ENCODE data around the gene E2F4. TPM values are rescaled to one million over a fixed set of nuclear protein-coding genes. Genes with fewer than 3 reads are reported as not detected.

E2F4 gene
- total and polyA plus RNA-seq, 2 of the 8 experiments (the other 6 are each of a cell fraction or from before 2014, with no cell fraction given), result 79.9 to 157 TPM

DNA sequence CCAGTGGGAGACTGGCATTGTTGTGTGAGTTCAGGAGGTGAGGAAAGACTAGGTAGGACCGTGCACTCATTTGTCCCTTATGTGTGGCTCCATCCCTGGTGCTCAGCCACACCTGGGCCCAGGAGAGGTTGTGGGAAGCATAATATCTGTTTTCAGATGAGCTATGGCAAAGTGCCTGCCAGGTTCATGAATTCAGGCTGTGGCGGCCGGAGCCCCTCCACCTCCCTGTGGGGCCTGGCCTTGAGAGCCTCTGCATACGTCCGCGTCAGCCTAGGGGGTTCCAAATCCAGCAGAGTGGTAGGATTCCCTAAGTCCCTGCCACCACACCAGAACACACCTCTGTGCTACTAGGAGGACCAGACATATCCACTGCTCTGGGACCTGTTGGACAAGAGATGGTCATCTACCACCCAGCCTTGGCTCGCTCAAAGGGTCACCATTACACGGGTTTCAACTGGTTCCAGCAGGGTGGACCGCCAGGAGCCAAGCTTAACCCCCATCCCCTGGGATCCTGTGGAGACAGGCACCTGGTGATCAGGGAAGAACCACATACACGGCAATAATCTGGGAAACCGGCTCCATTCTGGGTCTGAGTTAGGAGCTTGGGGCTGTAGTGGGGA lies 43.2 kb upstream of the E2F4 start:
- DNase-seq (ENCODE audit: low read depth in 1 of 2, low spot score in 2 of 2) (no peak), FAIRE-seq (no peak)
- H3K56ac ChIP-seq (replicated peaks; ENCODE audit: insufficient read length, low read depth, low read length), result no peak overlapping the region
- CTCF ChIA-PET (ENCODE audit: partially characterized antibody), result interaction anchor here (0.7 to 5.3 kb wide), 18 partner anchors 8 to 196 kb away, joined by 3 to 38 read pairs (median 4); partner anchors contain the start of gene NOL3
- 94% methylated on average over 11 of the region's 11 CpGs; no CpG with 5 or more reads in 1 of the 2 experiments for WGBS, 2 experiments (ENCODE audit: extremely low coverage in 1 of 2, insufficient coverage in 1 of 2, insufficient read length in 1 of 2, insufficient replicate concordance in 2 of 2, low coverage in 1 of 2, low lambda C conversion rate in 2 of 2, missing lambda C conversion rate in 1 of 2)
- H3K18ac ChIP-seq (ENCODE audit: extremely low read depth, low read length), result no peak overlapping the region
- no peak overlapping the region for H3K14ac ChIP-seq (ENCODE audit: insufficient read length)
- no peak overlapping the region for H3K27ac ChIP-seq (ENCODE audit: low read depth, low read length)
- H3K36me3 ChIP-seq (ENCODE audit: control insufficient read depth in 2 of 4, insufficient read depth in 4 of 4, low read length in 3 of 4), result peaks cover 11 to 26% (median 20%) of the 10 kb centered on the region in 4 experiments; a peak in 6 of 8 replicates
- peaks cover 13% of the 10 kb centered on the region; the same call in 1 of the 2 replicates for H3K23me2 ChIP-seq (ENCODE audit: low read depth, low read length)
- H2BK15ac ChIP-seq (ENCODE audit: low read length), result no peak overlapping the region
- H3K23ac ChIP-seq (ENCODE audit: insufficient read length), result no peak overlapping the region
- no peak overlapping the region for H4K91ac ChIP-seq (replicated peaks; ENCODE audit: insufficient read length, low read length)
- H2BK12ac ChIP-seq (ENCODE audit: low read depth, low read length), result no peak overlapping the region
- H3K4me3 ChIP-seq (ENCODE audit: extremely low read depth in 1 of 4, insufficient read depth in 2 of 4, low read depth in 3 of 4, low read length in 4 of 4), result no peak overlapping the region
- H3K9me3 ChIP-seq (ENCODE audit: insufficient read depth in 2 of 2, low read depth in 1 of 2, low read length in 1 of 2), result no peaks in the 10 kb centered on the region; a peak in 1 of 4 replicates
- no peak overlapping the region for H2BK20ac ChIP-seq (ENCODE audit: low read length)
- H2AFZ ChIP-seq (ENCODE audit: low read length), result no peak overlapping the region
- POLR2A ChIA-PET (ENCODE audit: partially characterized antibody), result interaction anchor here (1.2 to 1.7 kb wide), 6 partner anchors 11 to 118 kb away, joined by 3 to 6 read pairs (median 4); partner anchors contain the start of genes FBXL8 and TRADD
- no peaks in the 10 kb centered on the region for H3K79me1 ChIP-seq (ENCODE audit: low read depth, low read length)
- H2BK120ac ChIP-seq (replicated peaks; ENCODE audit: low read depth, low read length), result no peak overlapping the region
- H4K8ac ChIP-seq (ENCODE audit: extremely low read depth, insufficient read depth, low read length), result no peak overlapping the region
- H4K5ac ChIP-seq (ENCODE audit: insufficient read length, low read depth, low read length), result no peak overlapping the region
- H3K4me2 ChIP-seq (ENCODE audit: insufficient read depth in 1 of 2, low read depth in 2 of 2, low read length in 2 of 2), result peak overlapping the region in 1 of 2 experiments; percentile 92; a peak in 1 of 4 replicates
- no peak overlapping the region; the same call in 1 of the 2 replicates for H2AK5ac ChIP-seq (ENCODE audit: low read depth, low read length)
- no peak overlapping the region for H2BK5ac ChIP-seq (ENCODE audit: low read depth, low read length)
- H4K20me1 ChIP-seq (replicated peaks in 1 of 2; ENCODE audit: control insufficient read depth in 1 of 2, insufficient read depth in 2 of 2, low read length in 2 of 2), result peaks cover 3 to 19% of the 10 kb centered on the region in 2 experiments
- H3K4ac ChIP-seq (replicated peaks; ENCODE audit: insufficient read length, low read depth, low read length), result no peak overlapping the region
- H3K9ac ChIP-seq (replicated peaks in 1 of 4; ENCODE audit: extremely low read depth in 1 of 4, low read depth in 3 of 4, low read length in 3 of 4), result no peak overlapping the region; a peak in 1 of 7 replicates
- no peaks in the 10 kb centered on the region for H3K79me2 ChIP-seq (ENCODE audit: control insufficient read depth in 1 of 2, insufficient read depth in 2 of 2, low read length in 2 of 2)
- peaks cover 12 to 35% (median 27%) of the 10 kb centered on the region in 4 experiments for H3K27me3 ChIP-seq (replicated peaks in 1 of 4; ENCODE audit: control insufficient read depth in 3 of 4, extremely low read depth in 1 of 4, insufficient read depth in 3 of 4, low read length in 3 of 4)
- H3K4me1 ChIP-seq (replicated peaks in 1 of 4; ENCODE audit: control insufficient read depth in 3 of 4, insufficient read depth in 4 of 4, low read length in 3 of 4), result peaks cover 0 to 11% (median 8%) of the 10 kb centered on the region in 4 experiments; a peak in 5 of 7 replicates
- no peak for TF ChIP-seq NRF1 (IDR thresholded peaks at IDR 0.05; ENCODE audit: low read depth, low read length)
- TF ChIP-seq HDAC2 (IDR thresholded peaks at IDR 0.05; ENCODE audit: borderline replicate concordance in 1 of 2, low read depth in 2 of 2, low read length in 2 of 2), result no peak
- no peak for TF ChIP-seq TBP (IDR thresholded peaks at IDR 0.05; ENCODE audit: low read depth, low read length)
- no peak for TF ChIP-seq POLR2A (IDR thresholded peaks at IDR 0.05; ENCODE audit: control extremely low read depth in 1 of 2, low read depth in 2 of 2, low read length in 2 of 2)
- TF ChIP-seq TAF1 (IDR thresholded peaks at IDR 0.05; ENCODE audit: low read depth, low read length), result no peak
- TF ChIP-seq TCF12 (IDR thresholded peaks at IDR 0.05; ENCODE audit: low read depth, low read length), result no peak
